ENCODE measurements around the gene CCDC171.
"Not testable (repeated sequence)": the region's sequence is repeated elsewhere in the genome, so short reads cannot be mapped to it uniquely, and the experiment has no call there.

Gene CCDC171

GRCh38 chr9:15696979-15697378 lies 144.1 kb downstream of the CCDC171 start:
- DNase-seq (ENCODE audit: low read depth in 2 of 2), result no peak

DNA sequence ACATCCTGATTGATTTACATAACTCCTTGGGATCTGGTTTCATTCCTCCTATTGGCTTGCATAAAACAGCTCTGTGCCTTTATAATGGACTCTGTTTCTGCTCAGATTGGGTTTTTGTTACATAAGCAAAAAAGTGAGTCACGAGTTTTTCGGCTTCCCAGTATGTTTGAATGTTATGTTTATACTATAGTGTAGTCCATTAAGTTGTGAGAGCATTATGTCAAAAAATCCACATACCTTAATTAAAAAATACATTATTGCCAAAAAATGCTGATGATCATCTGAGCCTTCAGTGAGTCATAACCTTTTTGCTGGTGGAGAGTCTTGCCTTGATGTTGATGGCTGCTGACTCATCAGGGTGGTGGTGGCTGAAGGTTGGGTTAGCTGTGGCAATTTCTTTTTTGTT lies 144.6 kb downstream of the CCDC171 start:
- DNase-seq (ENCODE audit: low read depth in 2 of 2), result no peak

- not testable (repeated sequence) for DNase-seq (ENCODE audit: low read depth in 2 of 2)
Observed at GRCh38 chr9:15699876-15700559, 147.2 kb downstream of the CCDC171 start.

DNA sequence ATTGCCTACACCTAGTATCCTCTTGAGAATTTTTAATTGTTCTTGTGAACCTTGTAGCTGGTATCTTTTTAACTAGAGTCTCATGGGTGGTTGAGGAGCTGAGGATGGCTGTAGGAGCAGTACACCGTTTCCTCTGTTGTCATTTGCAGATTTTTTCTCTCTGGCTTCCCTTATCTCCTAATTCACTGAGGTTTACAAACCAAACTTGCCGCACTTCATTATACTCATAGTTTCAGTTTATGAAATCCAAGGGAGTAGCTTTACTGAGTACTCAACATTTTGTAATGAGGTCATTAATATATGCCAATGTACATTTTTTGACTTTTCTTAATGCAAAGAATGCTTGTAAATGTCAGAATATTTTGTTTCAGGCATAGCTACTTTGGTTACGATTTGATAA lies 154.2 kb downstream of the CCDC171 start:
- no peak for DNase-seq (ENCODE audit: low read depth in 2 of 2)

DNA sequence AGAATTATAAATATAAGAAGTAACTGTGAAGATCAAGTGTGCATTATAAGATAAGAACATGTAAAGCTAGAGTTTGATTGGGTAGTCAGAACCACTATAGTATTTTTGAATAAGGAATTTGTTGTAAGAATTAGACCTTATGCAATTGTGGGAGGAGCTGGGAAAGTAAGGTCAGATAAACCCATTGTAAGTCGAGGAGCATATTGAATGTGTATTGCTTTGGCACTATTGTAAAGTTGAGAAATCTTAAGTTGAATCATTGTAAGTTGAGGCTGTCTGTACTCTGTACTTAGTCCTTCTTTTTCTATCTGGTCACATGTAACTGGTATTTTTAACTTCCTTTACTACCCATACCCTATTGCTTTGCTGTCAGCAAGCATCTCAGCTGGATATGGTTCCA lies 158.7 kb downstream of the CCDC171 start:
- no peak for DNase-seq (ENCODE audit: low read depth in 2 of 2)

DNA sequence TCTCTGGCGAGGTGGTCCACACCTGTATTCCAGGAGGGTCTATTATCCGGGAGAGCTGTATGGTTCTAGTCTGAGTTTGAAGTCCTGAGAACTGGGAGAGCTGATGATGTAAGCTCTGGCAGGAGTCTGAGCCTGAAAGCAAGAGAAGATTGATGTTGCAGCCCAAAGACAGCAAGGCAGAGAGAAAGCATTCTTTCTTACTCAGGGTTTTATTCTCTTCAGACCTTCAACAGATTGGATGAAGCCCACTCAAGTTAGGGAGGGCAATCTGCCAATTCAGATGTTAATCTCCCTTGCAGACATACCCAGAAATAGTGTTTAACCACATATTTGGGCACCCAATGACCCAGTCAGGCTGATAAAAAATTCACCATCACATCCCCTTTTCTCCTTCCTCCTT lies 159.1 kb downstream of the CCDC171 start:
- no peak for DNase-seq (ENCODE audit: low read depth in 2 of 2)

- no peak for DNase-seq (ENCODE audit: low read depth in 2 of 2)
Observed at GRCh38 chr9:15714746-15715145, 161.9 kb downstream of the CCDC171 start.

DNA sequence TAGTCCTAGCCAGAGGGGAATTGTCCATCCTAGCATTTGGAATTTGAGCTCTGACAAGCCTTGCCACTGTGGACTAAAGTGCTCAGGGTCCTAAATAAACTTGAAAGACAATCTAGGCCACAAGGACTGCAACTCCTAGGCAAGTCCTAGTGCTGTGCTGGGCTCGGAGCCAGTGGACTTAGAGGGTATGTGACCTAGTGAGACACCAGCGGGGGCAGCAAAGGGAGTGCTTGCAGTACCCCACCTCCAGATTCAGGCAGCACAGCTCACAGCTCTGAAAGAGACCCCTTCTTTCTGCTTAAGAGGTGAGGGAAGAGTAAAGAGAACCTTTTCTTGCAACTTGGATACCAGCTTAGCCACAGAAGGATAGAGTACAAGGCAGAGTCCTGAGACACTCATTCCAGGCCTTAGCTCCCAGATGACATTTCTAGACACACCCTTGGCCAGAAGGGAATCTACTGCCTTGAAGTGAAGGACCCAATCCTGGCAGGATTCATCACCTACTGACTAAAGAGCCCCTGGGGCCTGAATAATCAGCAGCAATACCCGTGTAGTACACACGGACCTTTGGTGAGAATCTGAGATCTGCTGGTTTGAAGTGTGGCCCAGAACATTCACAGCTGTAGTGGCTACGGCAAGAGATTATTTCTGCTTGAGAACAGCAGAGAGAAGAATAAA lies 164.6 kb downstream of the CCDC171 start:
- DNase-seq (ENCODE audit: low read depth in 2 of 2), result no peak

DNA sequence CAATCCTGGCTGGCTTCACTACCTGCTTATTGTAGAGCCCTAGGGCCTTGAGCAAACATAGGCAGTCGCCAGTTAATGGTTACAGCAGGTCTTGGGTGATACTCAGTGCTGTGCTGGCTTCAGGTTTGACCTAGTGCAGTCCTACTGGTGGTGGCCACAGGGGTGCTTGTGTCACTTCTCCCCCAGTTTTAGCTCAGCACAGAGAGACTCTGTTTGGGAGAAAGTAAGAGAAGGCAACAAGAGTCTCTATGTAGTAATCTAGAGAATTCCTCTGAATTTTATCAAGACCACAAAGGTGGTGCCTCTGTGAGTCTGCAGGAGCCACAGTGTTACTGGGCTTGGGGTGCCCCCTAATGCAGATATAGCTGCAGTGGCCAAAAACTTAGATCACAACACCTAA lies 165.6 kb downstream of the CCDC171 start:
- DNase-seq (ENCODE audit: low read depth in 2 of 2), result no peak

DNA sequence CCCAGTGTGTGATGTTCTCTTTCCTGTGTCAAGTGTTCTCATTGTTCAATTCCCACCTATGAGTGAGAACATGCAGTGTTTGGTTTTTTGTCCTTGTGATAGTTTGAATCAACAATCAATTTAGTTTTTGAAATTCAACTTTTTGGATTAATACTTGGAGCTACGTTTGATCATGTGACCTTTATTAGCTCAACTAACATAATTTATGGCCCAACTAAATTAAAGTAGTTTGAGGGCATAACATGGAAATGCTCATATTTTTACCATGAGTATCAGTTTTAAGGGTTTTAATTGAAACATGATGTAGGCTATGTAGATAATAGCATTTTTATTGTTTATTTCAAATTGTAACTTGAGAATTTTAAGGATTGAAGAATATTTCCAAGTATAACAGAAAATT lies 168.0 kb downstream of the CCDC171 start:
- DNase-seq (ENCODE audit: low read depth in 2 of 2), result no peak

DNA sequence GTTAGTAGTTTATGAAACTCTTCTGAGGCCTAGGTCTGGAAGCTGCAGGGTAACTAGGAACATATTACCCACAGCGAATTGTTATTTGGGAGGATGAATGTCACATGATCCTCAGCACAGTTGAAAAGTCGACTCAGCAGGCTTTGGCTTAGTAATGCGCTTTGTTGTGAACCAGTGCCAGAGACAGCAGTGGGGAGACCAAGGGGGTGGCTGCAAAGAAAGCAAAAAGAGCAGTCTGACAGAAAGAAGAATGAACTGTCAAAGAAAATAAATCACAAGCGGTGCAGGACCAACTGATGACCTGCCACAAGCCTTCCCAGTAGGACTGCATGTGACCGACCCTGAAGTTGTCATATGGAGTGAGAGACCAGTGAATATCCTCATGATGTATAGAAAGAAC lies 170.0 kb downstream of the CCDC171 start:
- no peak for DNase-seq (ENCODE audit: low read depth in 2 of 2)

- no peak for DNase-seq (ENCODE audit: low read depth in 2 of 2)
Observed at GRCh38 chr9:15724016-15724415, 171.2 kb downstream of the CCDC171 start.

DNA sequence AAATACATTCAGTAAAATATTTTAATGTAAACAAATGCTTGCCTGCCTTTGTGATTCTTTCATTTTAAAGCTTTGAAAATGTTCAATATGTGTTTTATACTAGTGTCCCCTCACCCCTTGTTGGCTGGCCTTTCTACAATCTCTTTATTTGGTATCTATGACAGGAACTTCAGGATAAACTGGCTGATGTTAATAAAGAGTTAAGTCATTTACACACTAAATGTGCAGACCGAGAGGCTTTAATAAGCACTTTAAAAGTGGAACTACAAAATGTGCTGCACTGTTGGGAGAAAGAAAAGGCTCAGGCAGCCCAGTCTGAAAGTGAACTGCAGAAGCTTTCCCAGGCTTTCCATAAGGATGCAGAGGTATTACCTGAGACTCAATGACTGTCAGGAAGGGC lies 171.8 kb downstream of the CCDC171 start:
- DNase-seq (ENCODE audit: low read depth in 2 of 2), result no peak

DNA sequence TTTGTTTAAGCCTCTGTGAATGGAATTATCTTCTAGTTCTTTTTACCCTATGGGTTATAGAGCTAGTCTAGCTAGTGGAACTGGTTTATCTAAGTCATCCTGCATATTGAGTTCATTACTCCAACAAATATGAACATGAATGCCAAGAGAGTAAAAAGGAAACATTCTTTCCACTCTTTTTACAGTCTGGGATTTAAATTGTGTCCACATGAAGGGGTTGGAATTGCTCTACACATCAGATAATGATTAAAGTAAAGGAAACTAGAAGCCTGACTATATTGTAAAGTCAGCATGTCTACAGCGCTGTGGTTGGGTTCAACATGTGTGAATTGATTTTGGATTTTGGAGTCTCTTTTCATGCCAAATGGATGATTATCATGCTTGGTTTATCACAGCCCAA lies 173.1 kb downstream of the CCDC171 start:
- DNase-seq (ENCODE audit: low read depth in 2 of 2), result no peak

- no peak for DNase-seq (ENCODE audit: low read depth in 2 of 2)
Observed at GRCh38 chr9:15729507-15729906, 176.7 kb downstream of the CCDC171 start.

GRCh38 chr9:15735083-15735857 lies 182.4 kb downstream of the CCDC171 start:
- no peak for DNase-seq (ENCODE audit: low read depth in 2 of 2)

DNA sequence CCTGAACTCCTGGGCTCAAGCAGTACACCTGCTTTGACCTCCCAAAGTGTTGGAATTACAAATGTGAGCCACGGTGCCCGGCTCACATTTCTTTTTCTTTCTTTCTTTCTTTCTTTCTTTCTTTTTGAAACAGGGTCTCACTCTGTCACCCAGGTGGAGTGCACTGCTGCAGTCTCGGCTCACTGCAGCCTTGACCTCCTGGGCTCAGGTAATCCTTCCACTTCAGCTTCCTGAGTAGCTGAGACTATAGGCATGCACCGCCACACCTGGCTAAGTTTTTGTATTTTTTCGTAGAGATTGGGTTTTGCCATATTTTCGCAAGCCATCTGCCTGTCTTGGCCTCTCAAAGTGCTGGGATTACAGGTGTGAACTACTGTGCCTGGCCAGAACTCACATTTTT lies 183.7 kb downstream of the CCDC171 start:
- DNase-seq (ENCODE audit: low read depth in 2 of 2), result no peak

DNA sequence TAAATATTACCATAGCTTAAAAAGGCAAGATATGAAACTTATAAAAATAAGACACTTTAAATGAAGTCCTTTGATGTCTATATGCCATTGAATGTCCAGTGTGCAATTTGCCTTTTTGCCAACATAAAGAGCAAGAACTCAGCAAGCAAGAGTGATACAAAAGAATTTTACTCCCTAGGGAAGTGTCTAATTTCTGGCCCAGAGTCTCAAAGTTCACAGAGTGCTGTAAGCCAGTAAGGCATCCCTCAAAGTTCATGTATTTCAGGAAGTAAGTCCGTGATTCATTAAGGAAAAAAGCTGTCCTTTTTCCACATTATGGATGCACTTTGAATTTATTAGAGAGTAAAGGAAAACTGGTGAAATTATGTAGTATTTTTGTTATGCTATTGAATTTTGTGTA lies 185.2 kb downstream of the CCDC171 start:
- DNase-seq (ENCODE audit: low read depth in 2 of 2), result no peak

GRCh38 chr9:15741015-15741414 lies 188.2 kb downstream of the CCDC171 start:
- no peak for DNase-seq (ENCODE audit: low read depth in 2 of 2)

DNA sequence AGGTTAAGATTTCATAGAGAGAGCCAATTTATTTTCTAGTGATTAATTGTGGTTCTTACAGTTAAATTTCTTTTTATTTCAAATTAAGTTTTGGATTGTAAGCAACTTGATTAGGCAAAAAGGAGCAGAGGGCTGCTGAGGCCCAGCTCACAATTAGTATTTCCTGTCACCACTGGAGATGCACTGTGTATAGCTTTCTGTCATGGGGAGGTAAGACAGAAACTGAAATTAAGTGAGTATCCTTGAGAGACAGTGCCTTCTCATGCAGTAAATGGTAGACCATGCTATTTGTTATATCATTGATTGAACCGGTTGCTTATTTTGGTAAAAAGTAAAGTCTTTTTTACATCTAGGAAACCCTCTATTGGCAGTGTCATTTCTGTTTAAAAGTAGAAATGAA lies 190.7 kb downstream of the CCDC171 start:
- DNase-seq (ENCODE audit: low read depth in 2 of 2), result no peak

DNA sequence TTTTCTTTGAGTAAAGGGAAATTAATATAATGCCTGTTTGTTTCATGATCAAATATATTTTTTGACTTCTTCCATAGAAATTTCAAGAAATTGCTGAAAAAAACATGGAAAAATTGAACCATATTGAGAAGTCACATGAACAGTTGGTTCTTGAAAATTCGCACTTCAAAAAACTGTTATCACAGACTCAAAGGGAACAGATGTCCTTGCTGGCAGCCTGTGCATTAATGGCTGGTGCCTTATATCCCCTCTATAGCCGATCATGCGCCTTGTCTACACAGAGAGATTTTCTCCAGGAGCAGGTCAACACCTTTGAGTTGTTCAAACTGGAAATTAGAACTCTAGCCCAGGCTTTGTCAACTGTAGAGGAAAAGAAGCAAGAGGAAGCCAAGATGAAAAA lies 191.4 kb downstream of the CCDC171 start:
- no peak for DNase-seq (ENCODE audit: low read depth in 2 of 2)

DNA sequence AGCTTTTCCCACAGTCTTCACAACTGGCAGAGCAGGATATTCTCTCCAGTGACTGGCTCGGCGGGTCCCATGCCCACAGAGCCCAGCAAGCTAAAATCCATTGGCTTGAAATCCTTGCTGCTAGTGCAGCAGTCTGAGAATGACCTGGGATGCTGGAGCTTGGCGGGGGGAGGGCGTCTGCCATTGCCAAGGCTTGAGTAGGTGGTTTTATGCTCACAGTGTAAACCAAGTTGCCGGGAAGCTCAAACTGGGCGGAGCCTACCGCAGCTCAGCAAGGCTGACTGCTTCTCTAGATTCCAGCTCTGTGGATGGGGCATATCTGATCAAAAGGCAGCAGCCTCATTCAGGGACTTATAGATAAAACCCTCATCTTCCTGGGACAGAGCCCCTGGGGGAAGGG lies 194.1 kb downstream of the CCDC171 start:
- DNase-seq (ENCODE audit: low read depth in 2 of 2), result no peak

GRCh38 chr9:15755660-15756059 lies 202.8 kb downstream of the CCDC171 start:
- DNase-seq (ENCODE audit: low read depth in 2 of 2), result no peak
